ENCODE measurements around the gene CDH1. TPM values are rescaled to one million over a fixed set of nuclear protein-coding genes. Genes with fewer than 3 reads are reported as not detected.

CDH1 gene
- total RNA-seq, 2 donors from 2014 or later, result not detected

GRCh38 chr16:68724797-68725196, 12.3 kb upstream of the CDH1 start:
- intact Hi-C loops (cut with DNase I), result loop anchor here in 1 of 2 donors (10.0 kb wide), 1 partner anchor 1210 kb away; no protein-coding TSS in a partner anchor
- DNase-seq (ENCODE audit: low spot score), result no peak

- intact Hi-C loops (cut with DNase I), result loop anchor here in 1 of 2 donors (10.0 kb wide), 1 partner anchor 1206 kb away; no protein-coding TSS in a partner anchor
- no peak for DNase-seq (ENCODE audit: low spot score)
Measured at GRCh38 chr16:68728523-68728922, 8.6 kb upstream of the CDH1 start.

- intact Hi-C loops (cut with DNase I), result no loop called here
- no peak for DNase-seq (ENCODE audit: low spot score)
Measured at GRCh38 chr16:68731637-68732036, 5.5 kb upstream of the CDH1 start.

- intact Hi-C loops (cut with DNase I), result no loop called here
- no peak for DNase-seq (ENCODE audit: low spot score)
Measured at GRCh38 chr16:68732042-68732680, 4.9 kb upstream of the CDH1 start.

- intact Hi-C loops (cut with DNase I), result no loop called here
- DNase-seq (ENCODE audit: low spot score), result no peak
Measured at GRCh38 chr16:68732741-68733399, 4.2 kb upstream of the CDH1 start.

- intact Hi-C loops (cut with DNase I), result no loop called here
- DNase-seq (ENCODE audit: low spot score), result no peak
Measured at GRCh38 chr16:68733570-68733969, 3.5 kb upstream of the CDH1 start.

GRCh38 chr16:68734782-68735181, 2.3 kb upstream of the CDH1 start:
- no peak for DNase-seq (ENCODE audit: low spot score)
- intact Hi-C loops (cut with DNase I), result no loop called here

GRCh38 chr16:68736561-68736960, 531 bp upstream of the CDH1 start:
- intact Hi-C loops (cut with DNase I), result no loop called here
- no peak for DNase-seq (ENCODE audit: low spot score)

- intact Hi-C loops (cut with DNase I), result no loop called here
- no peak for DNase-seq (ENCODE audit: low spot score)
Measured at GRCh38 chr16:68737730-68738629, 888 bp downstream of the CDH1 start.

GRCh38 chr16:68739964-68740627, 3.0 kb downstream of the CDH1 start:
- intact Hi-C loops (cut with DNase I), result no loop called here
- no peak for DNase-seq (ENCODE audit: low spot score)

- intact Hi-C loops (cut with DNase I), result no loop called here
- DNase-seq (ENCODE audit: low spot score), result no peak
Measured at GRCh38 chr16:68740628-68741346, 3.7 kb downstream of the CDH1 start.

- no peak for DNase-seq (ENCODE audit: low spot score)
- intact Hi-C loops (cut with DNase I), result no loop called here
Measured at GRCh38 chr16:68743664-68744063, 6.6 kb downstream of the CDH1 start.

GRCh38 chr16:68744744-68745280, 7.7 kb downstream of the CDH1 start:
- DNase-seq (ENCODE audit: low spot score), result no peak
- intact Hi-C loops (cut with DNase I), result no loop called here

- intact Hi-C loops (cut with DNase I), result no loop called here
- DNase-seq (ENCODE audit: low spot score), result no peak
Measured at GRCh38 chr16:68746951-68747350, 9.9 kb downstream of the CDH1 start.

- no peak for DNase-seq (ENCODE audit: low spot score)
- intact Hi-C loops (cut with DNase I), result no loop called here
Measured at GRCh38 chr16:68749432-68749831, 12.3 kb downstream of the CDH1 start.

GRCh38 chr16:68750193-68750695, 13.2 kb downstream of the CDH1 start:
- intact Hi-C loops (cut with DNase I), result no loop called here
- DNase-seq (ENCODE audit: low spot score), result no peak

GRCh38 chr16:68751160-68751559, 14.1 kb downstream of the CDH1 start:
- no peak for DNase-seq (ENCODE audit: low spot score)
- intact Hi-C loops (cut with DNase I), result no loop called here

- intact Hi-C loops (cut with DNase I), result no loop called here
Measured at GRCh38 chr16:68752602-68753001, 15.5 kb downstream of the CDH1 start.

More at GRCh38 chr16:68752602-68753001, 15.5 kb downstream of the CDH1 start:
- DNase-seq (ENCODE audit: low spot score), result no peak

Data from posterior vena cava (tissue), 2 donors.